Transverse colon (tissue), 4 donors: Measurements from ENCODE around the gene ADH1B. TPM values are rescaled to one million over a fixed set of nuclear protein-coding genes. Genes with fewer than 3 reads are reported as not detected.
A peak's percentile ranks its signal among the peaks of the same experiment; 100 is the strongest.

Experiments
- DNase-seq: peaks from one replicate; pipeline ENCODE4 v3.0.0-alpha.2; 2019
- H3K27ac ChIP-seq, 4 donors: fragments of 200-600 bp; sonication (generic); 2 replicates each; pipeline ENCODE4 v1.5.1; 2016 to 2018; ENCODE audit warnings: inconsistent platforms in 4 of 4
- H3K27me3 ChIP-seq: fragments of 200-600 bp; sonication (generic); 2 replicates; pipeline ENCODE4 v1.5.1; 2017; ENCODE audit warnings: inconsistent platforms
- H3K36me3 ChIP-seq, 4 donors: fragments of 200-600 bp; sonication (generic); 2 replicates each; pipeline ENCODE4 v1.5.1; 2017 to 2019; ENCODE audit warnings: inconsistent platforms in 4 of 4
- H3K4me1 ChIP-seq, 4 donors: fragments of 200-600 bp; sonication (generic); 2 replicates each; pipeline ENCODE4 v1.5.1; 2017 to 2020; ENCODE audit warnings: inconsistent platforms in 4 of 4
- H3K4me3 ChIP-seq, 4 donors: fragments of 200-600 bp; sonication (generic); 1 replicate in 1 of 4; 2 replicates in 3 of 4; pipeline versions ENCODE4 v1.5.1 to v1.6.1; 2017 to 2019; ENCODE audit warnings: inconsistent platforms in 4 of 4
- H3K9me3 ChIP-seq, 2 donors: fragments of 200-600 bp; sonication (generic); 2 replicates each; pipeline ENCODE4 v1.5.1; 2017 to 2019; ENCODE audit warnings: inconsistent platforms in 2 of 2
- CTCF ChIP-seq, 5 experiments: fragments of 200-600 bp in 3 of 5; fragments of 450-650 bp in 2 of 5; sonication (generic) in 3 of 5; IDR thresholded peaks; 1 replicate in 2 of 5; 2 replicates in 3 of 5; pipeline ENCODE4 v1.5.1; 2016 to 2017; ENCODE audit warnings: antibody characterized with exemption in 5 of 5, inconsistent platforms in 3 of 5, mild to moderate bottlenecking in 2 of 5, moderate library complexity in 1 of 5
- EP300 ChIP-seq: sonication (generic); formaldehyde crosslinking; IDR thresholded peaks from one replicate; pipeline ENCODE4 v1.6.1; 2017; ENCODE audit warnings: antibody characterized with exemption, low read depth
- POLR2A ChIP-seq: fragments of 450-650 bp; IDR thresholded peaks from one replicate; pipeline ENCODE4 v1.6.1; 2016; ENCODE audit warnings: antibody characterized with exemption, mild to moderate bottlenecking, moderate library complexity
- POLR2AphosphoS5 ChIP-seq, 3 donors: sonication (generic); formaldehyde crosslinking; IDR thresholded peaks; one replicate each; pipeline ENCODE4 v1.6.1; 2016; ENCODE audit warnings: antibody characterized with exemption in 3 of 3
- WGBS, 2 donors: methylation state at CpG; one replicate each; pipeline ENCODE4 v1.1.5; 2018; ENCODE audit warnings: low coverage in 1 of 2; 5-methylcytosine and 5-hydroxymethylcytosine counted together
- in situ Hi-C, 4 donors: fragments of 200-750 bp; cut with MboI; loops; one replicate each; pipeline versions ENCODE4 v1.15.0 to v1.15.1; 2017; ENCODE audit warnings: low sequenced_read_pairs in 3 of 4, low pct_ligation_motif_present in 1 of 4, low pct_unique_long_range_greater_than_20kb in 1 of 4
- intact Hi-C: fragments of 100-400 bp; cut with DNase I; formaldehyde crosslinking; loops from one replicate; pipeline ENCODE4 v1.15.1; 2023; ENCODE audit warnings: low total_unique reads
- total RNA-seq, 4 donors: library from RNA; depleted of rRNA; stranded (reverse); fragments of >200 nt; gene quantifications; one replicate each; pipeline ENCODE4 v1.1.0, GENCODE V29; 2016

Gene ADH1B
- total RNA-seq, 4 donors from 2014 or later: 64.3 to 318 (median 114) TPM

GRCh38 chr4:99310389-99310788, 10.8 kb downstream of the ADH1B start:
- in situ Hi-C loops: no loop called here
- 75 to 77% methylated on average over 2 of the region's 2 CpGs for WGBS, 2 donors
- Histone ChIP-seq H3K36me3 (no peaks in the 10 kb centered on the region), H3K4me3 (no peak overlapping the region), H3K9me3 (no peaks in the 10 kb centered on the region), H3K4me1 (no peaks in the 10 kb centered on the region), H3K27ac (no peak overlapping the region), H3K27me3 (no peaks in the 10 kb centered on the region)
- intact Hi-C loops: no loop called here
- TF ChIP-seq POLR2A (no peak), POLR2AphosphoS5 (IDR thresholded peaks at IDR 0.05) (no peak), EP300 (no peak), CTCF (IDR thresholded peaks at IDR 0.05) (no peak)
- DNase-seq: no peak

GRCh38 chr4:99305638-99306400, 15.4 kb downstream of the ADH1B start:
- 82 to 86% methylated on average over 9 to 11 of the region's 11 CpGs for WGBS, 2 donors
- TF ChIP-seq EP300 (no peak), POLR2A (no peak), POLR2AphosphoS5 (IDR thresholded peaks at IDR 0.05) (no peak), CTCF (IDR thresholded peaks at IDR 0.05) (no peak)
- DNase-seq: no peak
- H3K36me3 ChIP-seq: no peaks in the 10 kb centered on the region
- in situ Hi-C loops (no loop called here), intact Hi-C loops (no loop called here)
- H3K9me3 ChIP-seq: no peaks in the 10 kb centered on the region
- H3K27me3 ChIP-seq: no peaks in the 10 kb centered on the region
- H3K27ac ChIP-seq: no peak overlapping the region
- H3K4me3 ChIP-seq: no peak overlapping the region
- H3K4me1 ChIP-seq: peaks cover 0 to 4% (median 0%) of the 10 kb centered on the region in 4 donors

DNA sequence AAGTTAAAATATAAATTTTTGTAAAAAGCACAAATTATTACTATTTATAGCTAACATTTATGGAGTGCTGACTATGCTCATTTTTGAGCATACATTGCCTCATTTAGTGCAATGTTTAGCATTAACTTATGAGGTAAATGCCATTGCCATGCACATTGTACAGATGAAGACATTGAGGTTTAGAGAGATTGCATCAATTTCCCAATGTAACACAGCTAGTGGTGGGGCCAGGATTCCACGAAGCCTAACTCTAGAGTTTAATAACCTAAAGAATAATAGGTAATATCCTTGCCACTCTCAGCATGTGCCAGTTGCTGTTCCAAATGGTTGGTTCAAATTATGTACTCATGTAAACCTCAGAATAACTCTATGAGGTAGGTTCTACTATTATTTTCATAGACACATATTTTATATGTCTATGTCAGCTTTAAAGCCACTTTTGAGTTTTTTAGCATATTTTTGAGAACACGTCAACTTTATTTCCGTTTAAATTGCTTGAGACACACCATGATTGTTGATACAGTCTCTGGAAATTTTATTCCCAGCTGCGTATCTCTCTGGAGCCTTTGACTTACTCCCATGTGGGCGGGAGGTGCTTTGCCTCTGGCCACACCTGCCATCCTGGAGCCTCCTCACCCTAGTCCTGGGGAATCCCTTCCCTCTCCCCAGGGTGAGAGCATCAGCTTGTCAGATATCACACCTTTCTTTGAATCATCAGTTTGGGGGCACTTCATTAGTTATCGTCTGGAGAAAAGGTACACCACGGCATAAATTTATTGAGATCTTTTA, 19.6 kb downstream of the ADH1B start:
- TF ChIP-seq POLR2AphosphoS5 (IDR thresholded peaks at IDR 0.05): no peak
- no peak for TF ChIP-seq CTCF (IDR thresholded peaks at IDR 0.05)
- TF ChIP-seq POLR2A: no peak
- TF ChIP-seq EP300: no peak
- H3K27ac ChIP-seq: peak overlapping the region; percentile 62 to 77 (median 72)
- H3K27me3 ChIP-seq: no peaks in the 10 kb centered on the region
- intact Hi-C loops: no loop called here
- peaks cover 0 to 4% (median 2%) of the 10 kb centered on the region in 4 donors for H3K4me1 ChIP-seq
- no peak for DNase-seq
- no peak overlapping the region for H3K4me3 ChIP-seq
- in situ Hi-C loops: no loop called here
- WGBS, 2 donors: 76 to 100% methylated on average over 3 to 7 of the region's 7 CpGs
- no peaks in the 10 kb centered on the region for H3K36me3 ChIP-seq
- peaks cover 0 to 3% of the 10 kb centered on the region in 2 donors for H3K9me3 ChIP-seq

GRCh38 chr4:99300934-99301333, 20.3 kb downstream of the ADH1B start:
- Histone ChIP-seq H3K9me3 (peaks cover 0 to 3% of the 10 kb centered on the region in 2 donors), H3K27ac (peak overlapping the region; percentile 62 to 77 (median 72)), H3K27me3 (no peaks in the 10 kb centered on the region), H3K4me1 (peaks cover 0 to 4% (median 2%) of the 10 kb centered on the region in 4 donors), H3K4me3 (no peak overlapping the region), H3K36me3 (no peaks in the 10 kb centered on the region)
- intact Hi-C loops: no loop called here
- TF ChIP-seq POLR2AphosphoS5 (IDR thresholded peaks at IDR 0.05) (peak; percentile 74 to 92 (median 89)), POLR2A (no peak), EP300 (peak; percentile 57)
- WGBS, 2 donors: 36 to 42% methylated on average over 4 of the region's 4 CpGs
- DNase-seq: peak; percentile 76
- in situ Hi-C loops: no loop called here
